ENCODE measurements around the gene NDUFS8. TPM values are rescaled to one million over a fixed set of nuclear protein-coding genes. Genes with fewer than 3 reads are reported as not detected.
"Not testable (repeated sequence)": the region's sequence is repeated elsewhere in the genome, so short reads cannot be mapped to it uniquely, and the experiment has no call there.

NDUFS8 gene
- total and polyA plus RNA-seq, 3 donors from 2014 or later, result 149 to 196 (median 184) TPM

- TF ChIP-seq CTCF (IDR thresholded peaks at IDR 0.05), result peak in 2 of 3 experiments; percentile 53 to 58
- not testable (repeated sequence) for DNase-seq
- WGBS, 2 donors, result 40 to 61% methylated on average over 1 to 12 of the region's 12 CpGs
Measured at GRCh38 chr11:67993821-67994220, 36.7 kb upstream of the NDUFS8 start.

GRCh38 chr11:67994387-67994786, 36.1 kb upstream of the NDUFS8 start:
- WGBS, 2 donors, result 74 to 80% methylated on average over 1 to 3 of the region's 5 CpGs
- H3K27ac ChIP-seq; intact Hi-C loops (cut with DNase I; ENCODE audit: low total_unique reads); H3K4me3 ChIP-seq; H3K36me3 ChIP-seq (ENCODE audit: low read depth, missing control alignments); H3K4me1 ChIP-seq; H3K9me3 ChIP-seq; H3K27me3 ChIP-seq; DNase-seq: not testable (repeated sequence)

More at GRCh38 chr11:67993821-67994220, 36.7 kb upstream of the NDUFS8 start:
- H3K27me3 ChIP-seq; H3K9me3 ChIP-seq; H3K4me3 ChIP-seq; H3K27ac ChIP-seq; H3K4me1 ChIP-seq; H3K36me3 ChIP-seq (ENCODE audit: low read depth, missing control alignments); intact Hi-C loops (cut with DNase I; ENCODE audit: low total_unique reads): not testable (repeated sequence)

GRCh38 chr11:67995129-67995528, 35.4 kb upstream of the NDUFS8 start:
- 84 to 94% methylated on average over 3 of the region's 3 CpGs for WGBS, 2 donors
- H3K27ac ChIP-seq, result not testable (repeated sequence)

DNA sequence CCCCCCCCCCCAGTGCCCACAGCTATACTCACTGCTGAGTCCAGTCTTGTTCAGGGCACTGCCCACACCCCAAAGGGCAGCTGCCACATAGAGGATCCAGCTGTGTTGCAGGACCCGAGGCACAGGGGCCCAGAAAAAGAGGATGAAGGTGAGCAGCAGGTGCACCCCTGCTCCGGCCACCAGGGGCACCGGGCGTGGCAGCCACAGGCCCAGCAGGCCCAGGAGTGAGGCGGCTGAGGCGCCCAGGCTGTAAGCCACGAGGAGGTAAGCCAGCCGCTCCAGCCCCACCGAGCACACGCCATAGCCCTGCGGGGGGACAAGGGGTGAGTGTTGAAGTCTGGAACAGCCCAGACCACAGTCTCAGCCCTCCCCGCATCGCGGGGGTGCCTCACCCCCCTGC, 34.9 kb upstream of the NDUFS8 start:
- WGBS, 2 donors, result 75 to 80% methylated on average over 1 to 14 of the region's 14 CpGs
- intact Hi-C loops (cut with DNase I; ENCODE audit: low total_unique reads); H3K36me3 ChIP-seq (ENCODE audit: low read depth, missing control alignments); DNase-seq; H3K27ac ChIP-seq; H3K4me3 ChIP-seq; H3K4me1 ChIP-seq; H3K27me3 ChIP-seq; H3K9me3 ChIP-seq: not testable (repeated sequence)

More at GRCh38 chr11:67995129-67995528, 35.4 kb upstream of the NDUFS8 start:
- H3K27me3 ChIP-seq; DNase-seq; H3K4me1 ChIP-seq; H3K36me3 ChIP-seq (ENCODE audit: low read depth, missing control alignments); intact Hi-C loops (cut with DNase I; ENCODE audit: low total_unique reads); H3K4me3 ChIP-seq; H3K9me3 ChIP-seq: not testable (repeated sequence)

DNA sequence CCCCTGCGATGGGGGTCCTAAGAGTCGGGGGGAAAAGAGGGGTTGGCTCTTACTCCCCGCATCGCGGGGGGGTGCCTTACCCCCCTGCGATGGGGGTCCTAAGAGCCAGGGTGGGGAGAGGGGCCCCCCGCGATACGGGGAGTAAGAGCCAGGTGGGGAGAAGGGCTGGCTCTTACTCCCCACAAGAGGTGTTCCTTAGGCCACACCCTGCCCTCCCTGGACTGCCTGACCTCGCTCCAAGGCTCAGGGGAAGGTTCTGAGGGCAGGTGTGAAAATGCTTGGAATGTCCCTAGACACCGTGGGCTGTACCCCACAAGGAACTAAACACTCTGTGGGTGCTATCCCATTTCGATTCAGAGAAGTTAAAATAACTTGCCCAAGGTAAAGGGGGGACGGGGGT, 34.4 kb upstream of the NDUFS8 start:
- no peaks in the 10 kb centered on the region for H3K4me1 ChIP-seq
- no peaks in the 10 kb centered on the region for H3K9me3 ChIP-seq
- no peaks in the 10 kb centered on the region for H3K27me3 ChIP-seq
- no peak for TF ChIP-seq CTCF (IDR thresholded peaks at IDR 0.05)
- no peak for TF ChIP-seq POLR2A (IDR thresholded peaks at IDR 0.05)
- H3K27ac ChIP-seq, result no peak overlapping the region
- H3K4me3 ChIP-seq, result no peak overlapping the region
- H3K36me3 ChIP-seq (ENCODE audit: low read depth, missing control alignments), result no peaks in the 10 kb centered on the region
- 49 to 65% methylated on average over 6 to 13 of the region's 13 CpGs for WGBS, 2 donors
- intact Hi-C loops (cut with DNase I; ENCODE audit: low total_unique reads), result no loop called here
- no peak for DNase-seq

DNA sequence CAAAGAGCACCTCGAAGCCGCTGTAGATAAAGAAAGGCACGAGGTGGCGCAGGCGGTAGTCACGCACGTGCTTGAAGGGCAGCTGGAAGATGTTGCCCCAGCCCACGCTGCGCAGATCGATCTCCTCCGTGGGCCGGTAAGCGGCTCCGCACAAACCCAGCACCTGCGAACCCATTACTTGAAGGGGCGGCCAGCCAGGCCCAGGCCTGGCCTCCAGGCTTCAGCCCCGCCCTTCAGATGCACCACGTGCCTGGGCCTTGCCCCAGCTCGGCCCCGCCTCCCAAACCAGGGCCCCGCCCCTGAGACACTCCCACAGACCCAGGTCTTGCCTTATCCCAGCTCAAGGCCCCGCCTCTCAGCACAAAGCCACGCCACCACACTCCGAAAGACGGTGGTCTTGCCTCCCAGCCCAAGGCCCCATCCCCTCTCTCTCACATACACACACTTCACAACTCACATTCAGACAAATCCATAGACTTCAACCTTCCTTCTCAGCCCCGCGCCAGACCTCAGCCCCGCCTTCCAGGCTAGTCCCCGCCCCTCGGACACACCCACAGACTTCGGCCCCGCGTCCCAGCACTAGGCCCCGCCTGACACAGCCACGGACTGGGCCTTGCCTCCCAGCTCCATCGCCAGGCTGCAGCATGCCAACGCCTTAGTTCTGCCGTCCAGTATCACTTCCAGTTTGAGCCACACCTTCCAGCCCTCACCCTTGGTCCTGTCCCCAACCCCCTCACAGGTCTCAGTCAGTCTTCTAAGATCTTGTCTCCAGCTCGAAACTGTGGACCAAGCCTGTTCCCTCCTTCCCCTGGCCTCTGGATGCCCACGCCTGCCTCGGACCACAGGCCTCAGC, 33.6 kb upstream of the NDUFS8 start:
- Histone ChIP-seq H3K36me3 (ENCODE audit: low read depth, missing control alignments) (no peaks in the 10 kb centered on the region), H3K9me3 (no peaks in the 10 kb centered on the region), H3K4me1 (no peaks in the 10 kb centered on the region), H3K4me3 (peak overlapping the region; percentile 9 to 20), H3K27me3 (no peaks in the 10 kb centered on the region), H3K27ac (no peak overlapping the region)
- 49 to 53% methylated on average over 28 to 41 of the region's 41 CpGs for WGBS, 2 donors
- intact Hi-C loops (cut with DNase I; ENCODE audit: low total_unique reads), result no loop called here
- TF ChIP-seq POLR2A (IDR thresholded peaks at IDR 0.05), result no peak
- no peak for TF ChIP-seq CTCF (IDR thresholded peaks at IDR 0.05)
- DNase-seq, result peak; percentile 71

Data from testis (tissue), 3 donors.